HL-60 (cell line): ENCODE measurements around the gene ROR2.

Experiments used
- DNase-seq, 2 experiments: peaks; one replicate each; pipeline ENCODE4 v3.0.0-alpha.2; 2010 to 2020; ENCODE audit warnings: low read depth in 1 of 2, low spot score in 1 of 2
- H3K27ac ChIP-seq: fragments of 250-450 bp; sonication (Bioruptor Pico); replicated peaks from 2 replicates; pipeline ENCODE4 v1.5.1; 2020; ENCODE audit warnings: mild to moderate bottlenecking, moderate library complexity
- H3K27me3 ChIP-seq: fragments of 250-450 bp; sonication (Bioruptor Pico); 2 replicates; pipeline ENCODE4 v1.5.1; 2021; ENCODE audit warnings: mild to moderate bottlenecking, moderate library complexity; ENCODE audit not compliant: insufficient read depth, poor library complexity, severe bottlenecking
- H3K4me3 ChIP-seq: replicated peaks from 2 replicates; pipeline ENCODE4 v1.5.1; 2011; ENCODE audit warnings: mild to moderate bottlenecking, control low read depth, low read length; ENCODE audit not compliant: insufficient read depth
- CTCF ChIP-seq: IDR thresholded peaks from one replicate; pipeline ENCODE4 v1.5.1; 2011; ENCODE audit warnings: low read length, control low read depth, inconsistent platforms; ENCODE audit not compliant: insufficient read depth
- GABPA ChIP-seq: IDR thresholded peaks from 2 replicates; pipeline ENCODE4 v1.6.1; 2012; ENCODE audit warnings: low read depth
- POLR2AphosphoS5 ChIP-seq: IDR thresholded peaks from 2 replicates; pipeline ENCODE4 v1.6.1; 2012; ENCODE audit warnings: low read depth
- REST ChIP-seq: IDR thresholded peaks from 2 replicates; pipeline ENCODE4 v1.6.1; 2012; ENCODE audit warnings: low read depth; ENCODE audit not compliant: insufficient replicate concordance
- SPI1 ChIP-seq: IDR thresholded peaks from 2 replicates; pipeline ENCODE4 v1.6.1; 2012; ENCODE audit warnings: low read depth, mild to moderate bottlenecking, borderline replicate concordance

The ROR2 gene

GRCh38 chr9:91920630-91921350 lies 29.2 kb downstream of the ROR2 start:
- Histone ChIP-seq H3K27ac (no peak overlapping the region), H3K27me3 (no peaks in the 10 kb centered on the region), H3K4me3 (no peak overlapping the region)
- TF ChIP-seq CTCF (no peak), SPI1 (no peak), POLR2AphosphoS5 (no peak), GABPA (no peak), REST (no peak)
- no peak for DNase-seq

- H3K27ac ChIP-seq, result no peak overlapping the region
- TF ChIP-seq REST (no peak), CTCF (no peak), SPI1 (no peak), POLR2AphosphoS5 (no peak), GABPA (no peak)
- no peak overlapping the region for H3K4me3 ChIP-seq
- no peak for DNase-seq
- H3K27me3 ChIP-seq, result no peaks in the 10 kb centered on the region
Measured at GRCh38 chr9:91919621-91920020, 30.4 kb downstream of the ROR2 start.

GRCh38 chr9:91917436-91917835 lies 32.6 kb downstream of the ROR2 start:
- TF ChIP-seq REST (no peak), GABPA (no peak), POLR2AphosphoS5 (no peak), CTCF (no peak), SPI1 (no peak)
- no peaks in the 10 kb centered on the region for H3K27me3 ChIP-seq
- no peak for DNase-seq
- H3K27ac ChIP-seq, result no peak overlapping the region
- no peak overlapping the region for H3K4me3 ChIP-seq
